HepG2 (cell line): ENCODE measurements around the gene NOXO1. TPM values are rescaled to one million over a fixed set of nuclear protein-coding genes. Genes with fewer than 3 reads are reported as not detected.

Experiments
- ATAC-seq: fragments of 200-7000 bp; cut with Tn5 transposase; 3 replicates; pipeline ENCODE4 v1.9.1; 2020; ENCODE audit warnings: mild to moderate bottlenecking, moderate library complexity
- BruUV-seq: library from RNA; stranded (reverse); fragments of 400-500 nt; replicated peaks from 2 replicates; lab custom pipeline; 2021; lab: Mats Ljungman, UMichigan
- CTCF ChIA-PET: fragments of 300-600 bp; formaldehyde crosslinking; extraction: SDS; loops from one replicate; lab custom pipeline; 2021; ENCODE audit warnings: low total read pairs, inconsistent platforms, low intra/inter-chr PET ratio; lab: Yijun Ruan, JAX
- POLR2A ChIA-PET: fragments of 350-600 bp; sonication (Branson Sonifier 250); formaldehyde crosslinking; loops from one replicate; lab custom pipeline; 2020; ENCODE audit warnings: antibody characterized with exemption, inconsistent platforms; lab: Yijun Ruan, JAX
- DNase-seq: peaks from one replicate; pipeline ENCODE4 v3.0.0-alpha.2; 2015; ENCODE audit warnings: low spot score
- FAIRE-seq: peaks from 3 replicates; lab custom pipeline; 2011; peaks lifted over from hg19 to GRCh38; lab: Jason Lieb, UNC
- H2AFZ ChIP-seq: one replicate; pipeline ENCODE4 v1.6.1; 2011; ENCODE audit warnings: low read length, inconsistent platforms
- H3K27ac ChIP-seq: fragments of 300-600 bp; 3 replicates; pipeline ENCODE4 v1.8.0; 2011; ENCODE audit warnings: mixed run types, mild to moderate bottlenecking, mixed read lengths, low read length, inconsistent platforms; ENCODE audit not compliant: insufficient read depth; ENCODE audit errors: extremely low read length
- H3K27me3 ChIP-seq, 2 experiments: fragments of 200-600 bp in 1 of 2; 2 replicates in 1 of 2; 3 replicates in 1 of 2; pipeline versions ENCODE4 v1.6.0 to v1.8.0; 2011; ENCODE audit warnings: low read length in 2 of 2, mild to moderate bottlenecking in 2 of 2, moderate library complexity in 2 of 2, inconsistent platforms in 1 of 2; ENCODE audit not compliant: insufficient read depth in 2 of 2, control insufficient read depth in 1 of 2
- H3K36me3 ChIP-seq, 2 experiments: fragments of 200-600 bp in 1 of 2; replicated peaks in 1 of 2; 2 replicates in 1 of 2; 3 replicates in 1 of 2; pipeline versions ENCODE4 v1.5.1 to v1.8.0; 2011; ENCODE audit warnings: low read length in 2 of 2, inconsistent platforms in 1 of 2; ENCODE audit not compliant: insufficient read depth in 2 of 2, control insufficient read depth in 1 of 2
- H3K4me1 ChIP-seq: 2 replicates; pipeline ENCODE4 v1.5.1; 2012; ENCODE audit warnings: low read length, inconsistent platforms; ENCODE audit not compliant: insufficient read depth
- H3K4me2 ChIP-seq: 2 replicates; pipeline ENCODE4 v1.6.0; 2011; ENCODE audit warnings: low read depth, low read length, inconsistent platforms
- H3K4me3 ChIP-seq, 3 experiments: fragments of 200-600 bp in 1 of 3; sonication (generic), shearing (Covaris generic) in 1 of 3; replicated peaks in 1 of 3; 2 replicates each; pipeline ENCODE4 v1.5.1; 2011 to 2016; ENCODE audit warnings: low read length in 3 of 3, inconsistent platforms in 2 of 3, low read depth in 2 of 3, mild to moderate bottlenecking in 2 of 3, control low read depth in 1 of 3, mixed read lengths in 1 of 3; ENCODE audit not compliant: insufficient read depth in 1 of 3
- H3K79me2 ChIP-seq: one replicate; pipeline ENCODE4 v1.6.1; 2011; ENCODE audit warnings: low read length, inconsistent platforms; ENCODE audit not compliant: insufficient read depth
- H3K9ac ChIP-seq: 2 replicates; pipeline ENCODE4 v1.6.0; 2011; ENCODE audit warnings: mild to moderate bottlenecking, low read depth, low read length, inconsistent platforms; ENCODE audit not compliant: insufficient read depth
- H3K9me3 ChIP-seq: 2 replicates; pipeline ENCODE4 v1.5.1; 2012; ENCODE audit warnings: mild to moderate bottlenecking, low read length
- H4K20me1 ChIP-seq: 2 replicates; pipeline ENCODE4 v1.6.0; 2011; ENCODE audit warnings: inconsistent platforms, mild to moderate bottlenecking, low read length, moderate library complexity; ENCODE audit not compliant: insufficient read depth
- ATM ChIP-seq: fragments of 450-650 bp; IDR thresholded peaks from 2 replicates; pipeline ENCODE4 v1.7.1; 2017; ENCODE audit warnings: mild to moderate bottlenecking, borderline replicate concordance
- NR1H2 ChIP-seq: sonication (generic); formaldehyde crosslinking; IDR thresholded peaks from 2 replicates; pipeline ENCODE4 v1.8.1; 2022; ENCODE audit warnings: low read depth, missing genetic modification reagents, borderline replicate concordance
- NRL ChIP-seq: sonication (generic); formaldehyde crosslinking; IDR thresholded peaks from 2 replicates; pipeline ENCODE4 v1.5.0; 2020; ENCODE audit warnings: missing genetic modification reagents, mild to moderate bottlenecking, moderate library complexity, borderline replicate concordance
- SALL2 ChIP-seq: sonication (generic); formaldehyde crosslinking; IDR thresholded peaks from 2 replicates; pipeline ENCODE4 v1.8.1; 2023; ENCODE audit warnings: mild to moderate bottlenecking, missing genetic modification reagents, inconsistent platforms
- ZNF329 ChIP-seq: sonication (generic); formaldehyde crosslinking; IDR thresholded peaks from 2 replicates; pipeline ENCODE4 v1.9.0; 2021; ENCODE audit warnings: low read depth, mild to moderate bottlenecking, missing genetic modification reagents
- ZNF724P ChIP-seq: sonication (generic); formaldehyde crosslinking; IDR thresholded peaks from 2 replicates; pipeline ENCODE4 v1.8.0; 2022; ENCODE audit warnings: missing genetic modification reagents, borderline replicate concordance
- ZNF781 ChIP-seq: sonication (generic); formaldehyde crosslinking; IDR thresholded peaks from 2 replicates; pipeline ENCODE4 v1.5.1; 2020; ENCODE audit warnings: borderline replicate concordance, mild to moderate bottlenecking, missing genetic modification reagents; ENCODE audit errors: not compliant biosample characterization
- WGBS: methylation state at CpG from one replicate; pipeline ENCODE4 v1.1.6; 2017; ENCODE audit warnings: low lambda C conversion rate; 5-methylcytosine and 5-hydroxymethylcytosine counted together
- in situ Hi-C: cut with HindIII; loops from 2 replicates; pipeline ENCODE4 v1.10.0; 2017; ENCODE audit warnings: low pct_unique_long_range_greater_than_20kb; ENCODE audit not compliant: extremely low pct_ligation_motif_present
- intact Hi-C: fragments of 100-400 bp; cut with micrococcal nuclease; formaldehyde crosslinking; loops from one replicate; pipeline ENCODE4 v1.10.0; 2022; ENCODE audit not compliant: unreplicated experiment
- polyA plus RNA-seq, 8 experiments: library from polyadenylated mRNA; depleted of rRNA in 3 of 8; stranded (reverse) in 7 of 8; unstranded in 1 of 8; fragments of >200 nt; fragmentation: Illumina TruSeq in 4 of 8; extraction: Trizol in 4 of 8; gene quantifications; 2 replicates each; pipeline versions ENCODE4 v1.2.1 to v1.2.3, GENCODE V29; 2011 to 2016; ENCODE audit warnings: low read depth in 4 of 8, missing spikeins in 1 of 8, mixed read lengths in 1 of 8; ENCODE audit not compliant: insufficient read depth in 1 of 8
- total RNA-seq, 5 experiments: library from RNA; depleted of rRNA; stranded (reverse); fragments of >200 nt; fragmentation: Illumina TruSeq; extraction: Trizol; gene quantifications; 2 replicates each; pipeline ENCODE4 v1.2.3, GENCODE V29; 2016; ENCODE audit warnings: low read depth in 1 of 5
- TF ChIP-seq, protein P1 (sequence below): sonication (generic); formaldehyde crosslinking; IDR thresholded peaks from 2 replicates; pipeline ENCODE4 v1.8.0; 2022; ENCODE audit warnings: mild to moderate bottlenecking, missing genetic modification reagents, moderate library complexity
- TF ChIP-seq, protein P2 (sequence below): sonication (generic); formaldehyde crosslinking; IDR thresholded peaks from 2 replicates; pipeline ENCODE4 v1.5.0; 2020; ENCODE audit warnings: mild to moderate bottlenecking, missing genetic modification reagents
- TF ChIP-seq, protein P3 (sequence below): sonication (generic); formaldehyde crosslinking; IDR thresholded peaks from 2 replicates; pipeline ENCODE4 v1.8.1; 2023; ENCODE audit warnings: mild to moderate bottlenecking, missing genetic modification reagents

NOXO1 gene
- total and polyA plus RNA-seq, 2 of the 13 experiments (the other 11 are each of a cell fraction or from before 2014, with no cell fraction given): 0.69 to 1.4 TPM

DNA sequence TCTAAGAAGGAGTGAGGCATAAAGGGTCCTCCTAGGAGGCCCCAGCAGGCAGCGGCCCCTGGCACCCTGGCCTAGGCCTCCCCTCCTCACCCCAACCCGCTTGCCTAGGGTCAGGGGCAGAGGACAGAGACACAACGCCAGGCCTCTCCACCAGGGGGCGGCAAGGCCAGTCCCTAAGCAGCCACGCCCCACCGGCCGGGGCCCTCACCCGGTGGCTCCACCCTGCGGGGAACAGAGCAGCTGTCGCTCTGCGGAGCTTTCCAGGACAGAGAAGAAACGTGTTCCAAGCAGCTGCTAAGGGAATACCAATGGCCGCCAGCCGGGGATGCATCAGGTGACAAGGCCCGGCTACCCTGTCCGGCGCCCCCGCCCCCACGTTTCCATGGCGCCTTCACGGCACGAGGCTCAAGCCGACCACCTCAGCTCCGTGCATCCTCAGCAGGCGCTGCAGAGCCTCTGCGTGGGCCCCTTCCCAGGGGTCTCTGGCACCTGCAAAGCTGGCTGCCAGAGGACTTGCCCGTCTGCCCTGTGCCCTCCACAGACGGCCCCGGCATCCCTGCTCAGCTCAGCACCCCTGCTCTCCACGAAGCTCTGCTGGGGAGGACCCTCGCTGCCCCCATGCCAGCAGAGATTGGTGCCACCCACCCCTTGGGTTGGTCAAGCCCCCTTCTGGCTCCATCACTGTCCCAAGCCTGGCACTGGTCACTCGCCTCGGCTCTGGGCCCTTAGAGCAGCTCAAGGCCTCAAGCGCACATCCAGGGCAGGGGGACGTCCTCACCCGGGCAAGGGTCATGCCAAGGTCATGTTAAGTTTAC is 22.8 kb upstream of the NOXO1 start (continued):
- peak; percentile 68; the same call in 1 of the 2 replicates for TF ChIP-seq SALL2 (CRISPR knock-in tag)
- TF ChIP-seq, protein P1, sequence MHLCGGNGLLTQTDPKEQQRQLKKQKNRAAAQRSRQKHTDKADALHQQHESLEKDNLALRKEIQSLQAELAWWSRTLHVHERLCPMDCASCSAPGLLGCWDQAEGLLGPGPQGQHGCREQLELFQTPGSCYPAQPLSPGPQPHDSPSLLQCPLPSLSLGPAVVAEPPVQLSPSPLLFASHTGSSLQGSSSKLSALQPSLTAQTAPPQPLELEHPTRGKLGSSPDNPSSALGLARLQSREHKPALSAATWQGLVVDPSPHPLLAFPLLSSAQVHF (CRISPR knock-in tag): no peak

- intact Hi-C loops (no loop called here), in situ Hi-C loops (no loop called here)
- Histone ChIP-seq H4K20me1 (peaks cover 15% of the 10 kb centered on the region; the same call in 1 of the 2 replicates), H3K4me1 (peaks cover 40% of the 10 kb centered on the region), H3K27me3 (no peaks in the 10 kb centered on the region), H3K27ac (no peak overlapping the region), H3K9ac (no peak overlapping the region), H3K9me3 (no peaks in the 10 kb centered on the region), H3K4me2 (no peak overlapping the region), H2AFZ (no peak overlapping the region), H3K79me2 (peaks cover 35% of the 10 kb centered on the region), H3K4me3 (no peak overlapping the region), H3K36me3 (peaks cover 24 to 45% of the 10 kb centered on the region in 2 experiments)
- POLR2A ChIA-PET: interaction anchor here (0.8 to 2.8 kb wide), 13 partner anchors 9 to 152 kb away, joined by 3 to 27 read pairs (median 5); partner anchors contain the start of genes GFER, NOXO1, NPW and NTHL1
- FAIRE-seq: no peak
- WGBS: 100% methylated on average over 1 of the region's 8 CpGs
- ATAC-seq: no peak
- CTCF ChIA-PET: interaction anchor here (1.1 to 1.8 kb wide), 4 partner anchors 14 to 140 kb away, joined by 3 to 10 read pairs (median 6); partner anchors contain the start of gene SYNGR3
- peak; percentile 31 for TF ChIP-seq ZNF781 (CRISPR knock-in tag)
- TF ChIP-seq ZNF329 (CRISPR knock-in tag): 0 out of 2 replicates have a peak, but pooled peaks have one; percentile 21
- TF ChIP-seq NRL: 0 out of 2 replicates have a peak, but pooled peaks have one; percentile 6
- TF ChIP-seq, protein P2, sequence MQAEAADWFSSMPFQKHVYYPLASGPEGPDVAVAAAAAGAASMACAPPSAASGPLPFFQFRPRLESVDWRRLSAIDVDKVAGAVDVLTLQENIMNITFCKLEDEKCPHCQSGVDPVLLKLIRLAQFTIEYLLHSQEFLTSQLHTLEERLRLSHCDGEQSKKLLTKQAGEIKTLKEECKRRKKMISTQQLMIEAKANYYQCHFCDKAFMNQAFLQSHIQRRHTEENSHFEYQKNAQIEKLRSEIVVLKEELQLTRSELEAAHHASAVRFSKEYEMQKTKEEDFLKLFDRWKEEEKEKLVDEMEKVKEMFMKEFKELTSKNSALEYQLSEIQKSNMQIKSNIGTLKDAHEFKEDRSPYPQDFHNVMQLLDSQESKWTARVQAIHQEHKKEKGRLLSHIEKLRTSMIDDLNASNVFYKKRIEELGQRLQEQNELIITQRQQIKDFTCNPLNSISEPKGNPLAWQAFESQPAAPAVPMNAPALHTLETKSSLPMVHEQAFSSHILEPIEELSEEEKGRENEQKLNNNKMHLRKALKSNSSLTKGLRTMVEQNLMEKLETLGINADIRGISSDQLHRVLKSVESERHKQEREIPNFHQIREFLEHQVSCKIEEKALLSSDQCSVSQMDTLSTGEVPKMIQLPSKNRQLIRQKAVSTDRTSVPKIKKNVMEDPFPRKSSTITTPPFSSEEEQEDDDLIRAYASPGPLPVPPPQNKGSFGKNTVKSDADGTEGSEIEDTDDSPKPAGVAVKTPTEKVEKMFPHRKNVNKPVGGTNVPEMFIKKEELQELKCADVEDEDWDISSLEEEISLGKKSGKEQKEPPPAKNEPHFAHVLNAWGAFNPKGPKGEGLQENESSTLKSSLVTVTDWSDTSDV: 0 out of 2 replicates have a peak, but pooled peaks have one; percentile 61
- no peak for TF ChIP-seq NR1H2 (CRISPR knock-in tag)
- TF ChIP-seq ATM: no peak
- TF ChIP-seq ZNF724P (CRISPR knock-in tag): peak; percentile 44; the same call in 1 of the 2 replicates
- TF ChIP-seq, protein P3, sequence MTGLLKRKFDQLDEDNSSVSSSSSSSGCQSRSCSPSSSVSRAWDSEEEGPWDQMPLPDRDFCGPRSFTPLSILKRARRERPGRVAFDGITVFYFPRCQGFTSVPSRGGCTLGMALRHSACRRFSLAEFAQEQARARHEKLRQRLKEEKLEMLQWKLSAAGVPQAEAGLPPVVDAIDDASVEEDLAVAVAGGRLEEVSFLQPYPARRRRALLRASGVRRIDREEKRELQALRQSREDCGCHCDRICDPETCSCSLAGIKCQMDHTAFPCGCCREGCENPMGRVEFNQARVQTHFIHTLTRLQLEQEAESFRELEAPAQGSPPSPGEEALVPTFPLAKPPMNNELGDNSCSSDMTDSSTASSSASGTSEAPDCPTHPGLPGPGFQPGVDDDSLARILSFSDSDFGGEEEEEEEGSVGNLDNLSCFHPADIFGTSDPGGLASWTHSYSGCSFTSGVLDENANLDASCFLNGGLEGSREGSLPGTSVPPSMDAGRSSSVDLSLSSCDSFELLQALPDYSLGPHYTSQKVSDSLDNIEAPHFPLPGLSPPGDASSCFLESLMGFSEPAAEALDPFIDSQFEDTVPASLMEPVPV: 0 out of 2 replicates have a peak, but pooled peaks have one; percentile 2
- BruUV-seq: no TSS peak
- no peak for DNase-seq
These were observed 22.1 kb upstream of the NOXO1 start for GRCh38 chr16:2003231-2003826.
